Uterus (tissue), 4 donors: Measurements from ENCODE around the gene CXCR6. TPM values are rescaled to one million over a fixed set of nuclear protein-coding genes. Genes with fewer than 3 reads are reported as not detected.

Source experiments
- DNase-seq, 2 donors: peaks; one replicate each; pipeline ENCODE4 v3.0.0-alpha.2; 2019 to 2020
- H3K27ac ChIP-seq, 2 donors: fragments of 200-600 bp; sonication (generic); 1 replicate in 1 of 2; 2 replicates in 1 of 2; pipeline ENCODE4 v1.5.1; 2016 to 2018
- H3K27me3 ChIP-seq, 2 donors: fragments of 200-600 bp; sonication (generic); one replicate each; pipeline ENCODE4 v1.5.1; 2018 to 2019; ENCODE audit warnings: control low read depth in 1 of 2
- H3K36me3 ChIP-seq, 2 donors: fragments of 200-600 bp; sonication (generic); one replicate each; pipeline ENCODE4 v1.5.1; 2019; ENCODE audit warnings: control low read depth in 1 of 2
- H3K4me1 ChIP-seq, 2 donors: fragments of 200-600 bp; sonication (generic); one replicate each; pipeline ENCODE4 v1.5.1; 2018 to 2019; ENCODE audit warnings: control low read depth in 1 of 2
- H3K4me3 ChIP-seq, 2 donors: fragments of 200-600 bp; sonication (generic); 1 replicate in 1 of 2; 2 replicates in 1 of 2; pipeline ENCODE4 v1.5.1; 2018 to 2019; ENCODE audit warnings: mild to moderate bottlenecking in 1 of 2
- H3K9me3 ChIP-seq, 2 donors: fragments of 200-600 bp; sonication (generic); one replicate each; pipeline ENCODE4 v1.5.1; 2019; ENCODE audit warnings: control low read depth in 1 of 2
- CTCF ChIP-seq, 4 experiments: fragments of 200-600 bp in 2 of 4; fragments of 450-650 bp in 2 of 4; sonication (generic) in 2 of 4; IDR thresholded peaks; one replicate each; pipeline ENCODE4 v1.5.1; 2016 to 2019; ENCODE audit warnings: antibody characterized with exemption in 4 of 4, mild to moderate bottlenecking in 2 of 4, moderate library complexity in 1 of 4
- POLR2A ChIP-seq, 2 donors: fragments of 450-650 bp; IDR thresholded peaks; one replicate each; pipeline ENCODE4 v1.6.1; 2016; ENCODE audit warnings: antibody characterized with exemption in 2 of 2, mild to moderate bottlenecking in 1 of 2, moderate library complexity in 1 of 2
- intact Hi-C: fragments of 100-400 bp; cut with DNase I; formaldehyde crosslinking; loops from one replicate; pipeline ENCODE4 v1.15.1; 2023; ENCODE audit warnings: low total_unique reads
- total RNA-seq, 4 donors: library from RNA; depleted of rRNA in 3 of 4; stranded (reverse); fragments of >200 nt in 3 of 4; gene quantifications; one replicate each; pipeline versions ENCODE4 v1.1.0 to v1.2.4, GENCODE V29; 2014 to 2023
- donor health status: DM: yes; HTN: yes; CAD: no.

Gene CXCR6
- total RNA-seq, 4 donors from 2014 or later = 0.48 to 8.7 (median 0.76) TPM; not detected in 1

- TF ChIP-seq CTCF (IDR thresholded peaks at IDR 0.05) (no peak), POLR2A (IDR thresholded peaks at IDR 0.05) (no peak)
- Histone ChIP-seq H3K4me1 (peaks cover 0 to 18% of the 10 kb centered on the region in 2 donors), H3K27ac (peak overlapping the region; percentile 87 to 88), H3K4me3 (no peak overlapping the region), H3K36me3 (no peaks in the 10 kb centered on the region), H3K9me3 (no peaks in the 10 kb centered on the region), H3K27me3 (no peaks in the 10 kb centered on the region)
- intact Hi-C loops = no loop called here
- no peak for DNase-seq
These were observed 25.9 kb downstream of the CXCR6 start for GRCh38 chr3:45969116-45969515.

GRCh38 chr3:45969953-45970352 lies 26.7 kb downstream of the CXCR6 start:
- peak overlapping the region; percentile 87 to 88 for H3K27ac ChIP-seq
- intact Hi-C loops = no loop called here
- DNase-seq = no peak
- no peaks in the 10 kb centered on the region for H3K36me3 ChIP-seq
- H3K27me3 ChIP-seq = no peaks in the 10 kb centered on the region
- no peaks in the 10 kb centered on the region for H3K9me3 ChIP-seq
- H3K4me1 ChIP-seq = peaks cover 0 to 19% of the 10 kb centered on the region in 2 donors
- TF ChIP-seq CTCF (IDR thresholded peaks at IDR 0.05) (no peak), POLR2A (IDR thresholded peaks at IDR 0.05) (no peak)
- H3K4me3 ChIP-seq = no peak overlapping the region

DNA sequence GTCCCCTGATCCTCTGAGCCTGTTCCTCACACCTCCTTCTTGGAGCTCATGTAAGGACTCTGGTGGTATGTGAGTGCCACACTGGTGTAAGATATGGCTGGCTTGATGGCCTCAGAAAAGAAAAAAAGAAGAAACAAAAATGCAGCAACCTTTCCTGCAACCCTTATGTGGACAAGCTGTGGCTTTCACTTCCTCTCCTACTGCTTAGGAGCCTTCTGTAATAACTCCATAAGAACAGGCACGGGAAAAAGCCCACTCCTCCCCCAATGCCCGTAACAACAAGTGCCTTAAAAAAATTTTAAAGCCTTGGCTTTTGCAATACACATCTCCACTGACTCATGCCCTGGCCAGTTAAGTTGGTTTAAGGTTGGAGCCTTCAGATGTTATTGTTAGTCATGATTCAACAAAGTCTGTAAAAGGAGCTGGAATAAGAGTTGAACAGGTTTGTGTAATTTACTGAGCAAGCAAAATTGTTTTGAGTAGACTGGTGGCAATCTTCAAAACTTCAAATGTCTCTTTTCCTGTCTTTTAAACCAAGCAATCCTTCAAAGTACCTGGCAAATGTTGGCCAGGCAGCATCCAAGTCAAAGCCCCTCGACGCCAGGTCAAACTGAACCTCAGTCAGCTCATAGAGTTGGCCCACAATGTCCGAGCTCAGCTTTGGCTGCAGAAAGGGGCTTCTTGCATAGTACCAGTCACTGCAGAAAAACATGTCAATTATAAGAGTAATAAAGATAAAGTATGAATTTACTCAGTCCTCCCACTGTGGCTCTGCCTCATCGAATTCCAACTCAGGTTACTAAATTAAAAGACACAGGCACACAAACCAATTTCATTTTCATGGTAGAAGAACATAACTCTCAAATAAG lies 29.5 kb downstream of the CXCR6 start:
- intact Hi-C loops = no loop called here

GRCh38 chr3:45974686-45975085 lies 31.4 kb downstream of the CXCR6 start:
- no peak for DNase-seq
- Histone ChIP-seq H3K27me3 (no peaks in the 10 kb centered on the region), H3K27ac (peak overlapping the region; percentile 33 to 82), H3K9me3 (no peaks in the 10 kb centered on the region), H3K36me3 (no peaks in the 10 kb centered on the region), H3K4me1 (peaks cover 5 to 27% of the 10 kb centered on the region in 2 donors), H3K4me3 (no peak overlapping the region)
- TF ChIP-seq CTCF (IDR thresholded peaks at IDR 0.05) = no peak
- TF ChIP-seq POLR2A (IDR thresholded peaks at IDR 0.05) = no peak
- intact Hi-C loops = no loop called here

More for the DNA sequence above, 29.5 kb downstream of the CXCR6 start:
- H3K36me3 ChIP-seq = no peaks in the 10 kb centered on the region
- peak overlapping the region; percentile 87 to 88 for H3K27ac ChIP-seq
- peak; percentile 39 to 83 for DNase-seq
- no peak overlapping the region for H3K4me3 ChIP-seq
- H3K9me3 ChIP-seq = no peaks in the 10 kb centered on the region
- H3K4me1 ChIP-seq = peaks cover 3 to 22% of the 10 kb centered on the region in 2 donors
- TF ChIP-seq POLR2A (IDR thresholded peaks at IDR 0.05) = no peak
- TF ChIP-seq CTCF (IDR thresholded peaks at IDR 0.05) = no peak
- H3K27me3 ChIP-seq = no peaks in the 10 kb centered on the region

GRCh38 chr3:45975686-45976085 lies 32.4 kb downstream of the CXCR6 start:
- Histone ChIP-seq H3K27me3 (no peaks in the 10 kb centered on the region), H3K9me3 (no peaks in the 10 kb centered on the region), H3K4me1 (peaks cover 5 to 30% of the 10 kb centered on the region in 2 donors), H3K27ac (peak overlapping the region; percentile 82 to 85), H3K4me3 (no peak overlapping the region), H3K36me3 (no peaks in the 10 kb centered on the region)
- intact Hi-C loops = no loop called here
- DNase-seq = no peak
- TF ChIP-seq CTCF (IDR thresholded peaks at IDR 0.05) = no peak
- no peak for TF ChIP-seq POLR2A (IDR thresholded peaks at IDR 0.05)
